Tibial nerve (tissue), 4 donors: ENCODE data around the gene UBXN4. TPM values are rescaled to one million over a fixed set of nuclear protein-coding genes. Genes with fewer than 3 reads are reported as not detected.

Source experiments
- DNase-seq, 2 donors: peaks; one replicate each; pipeline ENCODE4 v3.0.0-alpha.2; 2019; ENCODE audit warnings: low spot score in 2 of 2
- H3K27ac ChIP-seq, 4 donors: fragments of 200-600 bp; sonication (generic) in 3 of 4; one replicate each; pipeline ENCODE4 v1.5.1; 2017 to 2019; ENCODE audit warnings: mild to moderate bottlenecking in 1 of 4
- H3K27me3 ChIP-seq, 2 donors: fragments of 200-600 bp; sonication (generic) in 1 of 2; one replicate each; pipeline versions ENCODE4 v1.5.1 to v1.6.0; 2017 to 2019
- H3K36me3 ChIP-seq, 3 donors: fragments of 200-600 bp; sonication (generic); one replicate each; pipeline ENCODE4 v1.5.1; 2018 to 2019
- H3K4me1 ChIP-seq, 4 donors: fragments of 200-600 bp; sonication (generic) in 3 of 4; one replicate each; pipeline ENCODE4 v1.5.1; 2017 to 2019
- H3K4me3 ChIP-seq, 4 donors: fragments of 200-600 bp; sonication (generic) in 3 of 4; one replicate each; pipeline ENCODE4 v1.5.1; 2017 to 2019; ENCODE audit warnings: mild to moderate bottlenecking in 1 of 4, moderate library complexity in 1 of 4
- H3K9me3 ChIP-seq, 4 donors: fragments of 200-600 bp; sonication (generic) in 3 of 4; one replicate each; pipeline ENCODE4 v1.5.1; 2017 to 2019
- EP300 ChIP-seq, 2 donors: sonication (generic); formaldehyde crosslinking; IDR thresholded peaks; one replicate each; pipeline ENCODE4 v1.6.1; 2017; ENCODE audit warnings: antibody characterized with exemption in 2 of 2, mild to moderate bottlenecking in 1 of 2
- POLR2A ChIP-seq, 2 donors: fragments of 450-650 bp; IDR thresholded peaks; one replicate each; pipeline ENCODE4 v1.6.1; 2017; ENCODE audit warnings: antibody characterized with exemption in 2 of 2, mild to moderate bottlenecking in 2 of 2, moderate library complexity in 2 of 2
- WGBS, 2 donors: methylation state at CpG; one replicate each; pipeline ENCODE4 v1.1.5; 2018; 5-methylcytosine and 5-hydroxymethylcytosine counted together
- total RNA-seq, 4 donors: library from RNA; depleted of rRNA; stranded (reverse); fragments of >200 nt; gene quantifications; one replicate each; pipeline ENCODE4 v1.1.0, GENCODE V29; 2016
- TF ChIP-seq, protein P1 (sequence below), 5 experiments: fragments of 200-600 bp in 3 of 5; fragments of 450-650 bp in 2 of 5; sonication (generic) in 3 of 5; IDR thresholded peaks; one replicate each; pipeline ENCODE4 v1.5.1; 2016 to 2019; ENCODE audit warnings: antibody characterized with exemption in 5 of 5, mild to moderate bottlenecking in 3 of 5, moderate library complexity in 2 of 5

The UBXN4 gene, protein sequence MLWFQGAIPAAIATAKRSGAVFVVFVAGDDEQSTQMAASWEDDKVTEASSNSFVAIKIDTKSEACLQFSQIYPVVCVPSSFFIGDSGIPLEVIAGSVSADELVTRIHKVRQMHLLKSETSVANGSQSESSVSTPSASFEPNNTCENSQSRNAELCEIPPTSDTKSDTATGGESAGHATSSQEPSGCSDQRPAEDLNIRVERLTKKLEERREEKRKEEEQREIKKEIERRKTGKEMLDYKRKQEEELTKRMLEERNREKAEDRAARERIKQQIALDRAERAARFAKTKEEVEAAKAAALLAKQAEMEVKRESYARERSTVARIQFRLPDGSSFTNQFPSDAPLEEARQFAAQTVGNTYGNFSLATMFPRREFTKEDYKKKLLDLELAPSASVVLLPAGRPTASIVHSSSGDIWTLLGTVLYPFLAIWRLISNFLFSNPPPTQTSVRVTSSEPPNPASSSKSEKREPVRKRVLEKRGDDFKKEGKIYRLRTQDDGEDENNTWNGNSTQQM
- 10 to 100 TPM; 57.6 to 72.0 (median 63.3) TPM for total RNA-seq

DNA sequence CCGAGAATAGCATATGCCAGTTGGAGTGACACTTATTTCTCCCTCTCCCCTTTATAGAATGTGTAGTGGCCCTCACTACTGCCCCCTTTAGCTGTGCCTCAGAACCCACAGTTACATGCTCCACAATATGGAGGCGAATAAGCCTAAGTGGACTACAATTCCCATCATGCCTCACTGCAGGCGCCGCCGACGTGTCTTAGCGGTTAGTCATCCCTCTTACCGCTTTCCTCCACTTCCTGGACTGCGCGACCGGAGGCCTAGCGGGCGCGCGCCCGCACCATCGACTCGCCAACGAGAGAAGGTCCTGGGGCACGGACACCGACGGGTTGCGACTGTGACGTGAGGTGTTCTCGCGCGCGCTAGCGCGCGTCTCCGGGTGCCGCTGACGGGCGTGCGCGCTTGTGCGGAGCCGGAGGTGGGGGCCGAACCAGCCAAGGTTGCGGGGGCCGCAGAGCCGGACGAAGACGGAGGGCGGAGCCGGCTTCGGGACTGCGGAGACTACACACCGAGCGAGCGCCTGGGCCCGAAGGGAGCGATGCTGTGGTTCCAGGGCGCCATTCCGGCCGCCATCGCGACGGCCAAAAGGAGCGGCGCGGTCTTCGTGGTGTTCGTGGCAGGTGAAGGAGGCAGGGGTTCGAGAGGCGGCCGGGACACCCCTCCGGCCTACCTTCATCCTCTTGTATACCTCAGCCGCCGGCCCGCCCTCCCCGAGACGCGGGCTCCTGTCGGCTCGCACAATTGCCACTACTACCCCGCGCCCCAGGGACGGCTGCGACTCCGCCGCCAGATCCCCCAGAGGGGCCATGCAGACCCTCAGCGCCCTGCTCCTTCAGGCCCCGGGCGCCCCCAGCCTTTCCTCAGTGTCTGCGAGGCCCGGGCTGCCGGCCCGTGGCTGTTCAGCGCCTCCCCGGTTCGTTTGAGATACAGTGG, at the start of gene UBXN4:
Gene UBXN4, plus strand, starts transcription at position 461 of the 930 bp plus-strand sequence. Its CDS starts 75 bp downstream, at position 536.
- Histone ChIP-seq H3K4me1 (peaks cover 0 to 40% (median 17%) of the 10 kb centered on the region in 4 donors), H3K9me3 (no peaks in the 10 kb centered on the region), H3K27me3 (no peaks in the 10 kb centered on the region), H3K36me3 (no peaks in the 10 kb centered on the region), H3K27ac (peak within 1 kb of the TSS; percentile 97 to 100 (median 99)), H3K4me3 (peak within 1 kb of the TSS; percentile 76 to 93 (median 82))
- WGBS, 2 donors, result 1 to 2% methylated on average over 48 to 62 of the region's 93 CpGs
- peak; percentile 23 to 94 for TF ChIP-seq EP300 (IDR thresholded peaks at IDR 0.05)
- peak; percentile 92 for TF ChIP-seq POLR2A (IDR thresholded peaks at IDR 0.05)
- TF ChIP-seq, protein P1, sequence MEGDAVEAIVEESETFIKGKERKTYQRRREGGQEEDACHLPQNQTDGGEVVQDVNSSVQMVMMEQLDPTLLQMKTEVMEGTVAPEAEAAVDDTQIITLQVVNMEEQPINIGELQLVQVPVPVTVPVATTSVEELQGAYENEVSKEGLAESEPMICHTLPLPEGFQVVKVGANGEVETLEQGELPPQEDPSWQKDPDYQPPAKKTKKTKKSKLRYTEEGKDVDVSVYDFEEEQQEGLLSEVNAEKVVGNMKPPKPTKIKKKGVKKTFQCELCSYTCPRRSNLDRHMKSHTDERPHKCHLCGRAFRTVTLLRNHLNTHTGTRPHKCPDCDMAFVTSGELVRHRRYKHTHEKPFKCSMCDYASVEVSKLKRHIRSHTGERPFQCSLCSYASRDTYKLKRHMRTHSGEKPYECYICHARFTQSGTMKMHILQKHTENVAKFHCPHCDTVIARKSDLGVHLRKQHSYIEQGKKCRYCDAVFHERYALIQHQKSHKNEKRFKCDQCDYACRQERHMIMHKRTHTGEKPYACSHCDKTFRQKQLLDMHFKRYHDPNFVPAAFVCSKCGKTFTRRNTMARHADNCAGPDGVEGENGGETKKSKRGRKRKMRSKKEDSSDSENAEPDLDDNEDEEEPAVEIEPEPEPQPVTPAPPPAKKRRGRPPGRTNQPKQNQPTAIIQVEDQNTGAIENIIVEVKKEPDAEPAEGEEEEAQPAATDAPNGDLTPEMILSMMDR (IDR thresholded peaks at IDR 0.05), result peak in 3 of 5 experiments; percentile 10 to 22 (median 13)
- peak; percentile 91 to 92 for DNase-seq

DNA sequence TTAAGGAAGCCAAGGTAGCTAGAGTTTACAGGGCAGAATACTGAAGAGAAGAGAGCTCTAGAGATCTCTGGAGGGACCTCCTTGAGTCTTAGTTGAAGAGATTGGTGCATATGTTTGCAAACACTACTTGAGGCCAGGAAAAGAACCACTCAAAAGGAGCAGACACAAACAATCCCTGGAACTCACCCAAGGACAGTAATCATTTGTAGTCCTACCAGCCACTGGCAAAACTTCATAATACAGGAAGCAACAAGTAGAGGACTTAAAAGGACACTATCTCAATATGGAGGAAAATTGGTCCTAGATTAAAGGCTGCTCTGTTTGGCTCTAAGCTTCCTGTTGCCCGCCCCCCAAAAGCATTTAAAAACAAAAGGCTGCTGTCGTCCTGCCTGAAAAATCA, 46.9 kb upstream of the UBXN4 start:
- Histone ChIP-seq H3K4me1 (peaks cover 0 to 3% (median 0%) of the 10 kb centered on the region in 4 donors), H3K4me3 (no peak overlapping the region), H3K9me3 (no peaks in the 10 kb centered on the region), H3K27ac (no peak overlapping the region), H3K27me3 (no peaks in the 10 kb centered on the region), H3K36me3 (peaks cover 0 to 10% (median 0%) of the 10 kb centered on the region in 3 donors)
- no peak for TF ChIP-seq EP300 (IDR thresholded peaks at IDR 0.05)
- no peak for TF ChIP-seq POLR2A (IDR thresholded peaks at IDR 0.05)
- TF ChIP-seq, protein P1 (IDR thresholded peaks at IDR 0.05), result no peak
- DNase-seq, result no peak
- 15% methylated on average over 2 of the region's 2 CpGs for WGBS, 2 donors

DNA sequence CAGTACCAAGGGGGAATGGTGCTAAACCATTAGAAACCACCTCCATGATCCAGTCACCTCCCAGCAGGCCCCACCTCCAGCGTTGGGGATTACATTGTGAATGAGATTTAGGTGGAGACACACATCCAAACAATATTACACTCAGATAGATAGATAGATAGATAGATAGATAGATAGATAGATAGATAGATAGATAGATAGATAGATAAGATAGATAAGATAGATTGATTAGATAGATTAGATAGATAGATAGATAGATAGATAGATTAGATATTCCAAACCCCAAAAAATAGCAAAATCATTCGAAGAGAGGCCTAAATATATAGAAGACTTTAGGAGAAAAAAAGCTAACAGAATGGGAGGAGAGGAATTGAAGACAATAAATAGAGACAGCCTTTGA, 42.8 kb upstream of the UBXN4 start:
- Histone ChIP-seq H3K4me1 (peaks cover 0 to 8% (median 0%) of the 10 kb centered on the region in 4 donors), H3K4me3 (no peak overlapping the region), H3K36me3 (peaks cover 0 to 10% (median 0%) of the 10 kb centered on the region in 3 donors), H3K9me3 (no peaks in the 10 kb centered on the region), H3K27me3 (no peaks in the 10 kb centered on the region), H3K27ac (no peak overlapping the region)
- no peak for DNase-seq
- WGBS, 2 donors, result 94 to 98% methylated on average over 2 of the region's 2 CpGs
- TF ChIP-seq POLR2A (IDR thresholded peaks at IDR 0.05) (no peak), EP300 (IDR thresholded peaks at IDR 0.05) (no peak)
- TF ChIP-seq, protein P1 (IDR thresholded peaks at IDR 0.05), result no peak

DNA sequence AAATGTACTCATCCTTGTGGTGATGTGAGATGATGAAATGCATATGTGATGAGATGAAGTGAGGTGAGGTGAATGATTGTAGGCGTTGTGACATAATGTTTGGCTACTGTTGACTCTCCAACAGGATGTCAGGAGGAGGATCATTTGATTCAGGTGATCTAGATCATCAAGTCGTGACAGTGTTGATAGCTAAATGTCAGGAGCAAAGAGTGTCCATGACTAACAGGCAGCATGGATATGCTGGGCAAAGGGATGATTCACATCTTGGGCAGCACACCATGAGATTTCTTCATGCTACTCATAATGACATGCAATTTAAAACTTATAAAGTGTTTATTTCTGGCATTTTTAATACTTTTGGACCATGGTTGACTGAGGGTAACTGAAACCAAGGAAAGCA, 40.2 kb upstream of the UBXN4 start:
- no peak overlapping the region for H3K27ac ChIP-seq
- peaks cover 0 to 5% (median 0%) of the 10 kb centered on the region in 4 donors for H3K4me1 ChIP-seq
- H3K4me3 ChIP-seq, result no peak overlapping the region
- H3K27me3 ChIP-seq, result no peaks in the 10 kb centered on the region
- TF ChIP-seq, protein P1 (IDR thresholded peaks at IDR 0.05), result no peak
- no peak for TF ChIP-seq POLR2A (IDR thresholded peaks at IDR 0.05)
- TF ChIP-seq EP300 (IDR thresholded peaks at IDR 0.05), result no peak
- no peaks in the 10 kb centered on the region for H3K9me3 ChIP-seq
- no peak for DNase-seq
- 95 to 97% methylated on average over 2 of the region's 2 CpGs for WGBS, 2 donors
- peaks cover 0 to under 1% (median 0%) of the 10 kb centered on the region in 3 donors for H3K36me3 ChIP-seq
